Suprapubic skin (tissue), 4 donors: ENCODE data around the gene CCDC74A.
"Not testable (repeated sequence)": the region's sequence is repeated elsewhere in the genome, so short reads cannot be mapped to it uniquely, and the experiment has no call there.

ENCODE experiments used
- POLR2A ChIP-seq, 2 donors: fragments of 450-650 bp; IDR thresholded peaks; one replicate each; pipeline ENCODE4 v1.6.1; 2017; ENCODE audit warnings: antibody characterized with exemption in 2 of 2, mild to moderate bottlenecking in 2 of 2, moderate library complexity in 2 of 2
- POLR2AphosphoS5 ChIP-seq, 3 donors: sonication (generic); formaldehyde crosslinking; IDR thresholded peaks; one replicate each; pipeline ENCODE4 v1.6.1; 2017; ENCODE audit warnings: antibody characterized with exemption in 3 of 3
- TF ChIP-seq, protein P1 (sequence below), 2 donors: fragments of 200-600 bp in 1 of 2; fragments of 450-650 bp in 1 of 2; sonication (generic) in 1 of 2; IDR thresholded peaks; one replicate each; pipeline ENCODE4 v1.5.1; 2016 to 2019; ENCODE audit warnings: antibody characterized with exemption in 2 of 2, mild to moderate bottlenecking in 1 of 2, moderate library complexity in 1 of 2

DNA sequence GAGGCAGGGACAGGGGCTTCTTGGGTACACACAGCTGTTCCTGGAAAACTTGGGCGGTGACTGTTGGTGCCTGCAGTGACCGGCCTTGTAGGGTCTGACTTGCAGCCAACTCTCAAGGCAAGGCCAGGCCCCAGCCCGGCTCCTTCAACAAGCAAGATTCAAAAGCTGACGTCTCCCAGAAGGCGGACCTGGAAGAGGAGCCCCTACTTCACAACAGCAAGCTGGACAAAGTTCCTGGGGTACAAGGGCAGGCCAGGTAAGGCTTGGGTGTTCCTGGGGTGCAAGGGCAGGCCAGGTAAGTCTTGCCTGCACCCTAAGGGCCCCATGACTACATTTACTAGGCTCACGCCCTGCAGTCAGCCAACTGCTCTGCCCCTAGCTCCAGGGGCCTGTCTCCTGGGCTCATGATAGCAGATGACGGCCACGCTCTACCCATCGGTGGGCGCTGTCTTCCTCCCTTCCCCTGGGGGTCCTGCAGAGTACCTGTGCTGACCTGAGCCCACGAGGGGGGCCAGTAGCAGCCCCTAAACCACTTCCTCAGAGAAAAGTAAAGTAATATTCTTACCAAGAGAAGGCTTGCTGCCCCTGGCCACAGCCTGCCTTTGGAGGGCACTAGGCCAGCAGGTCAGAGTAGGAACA is 4.0 kb downstream of the CCDC74A start:
- TF ChIP-seq, protein P1, sequence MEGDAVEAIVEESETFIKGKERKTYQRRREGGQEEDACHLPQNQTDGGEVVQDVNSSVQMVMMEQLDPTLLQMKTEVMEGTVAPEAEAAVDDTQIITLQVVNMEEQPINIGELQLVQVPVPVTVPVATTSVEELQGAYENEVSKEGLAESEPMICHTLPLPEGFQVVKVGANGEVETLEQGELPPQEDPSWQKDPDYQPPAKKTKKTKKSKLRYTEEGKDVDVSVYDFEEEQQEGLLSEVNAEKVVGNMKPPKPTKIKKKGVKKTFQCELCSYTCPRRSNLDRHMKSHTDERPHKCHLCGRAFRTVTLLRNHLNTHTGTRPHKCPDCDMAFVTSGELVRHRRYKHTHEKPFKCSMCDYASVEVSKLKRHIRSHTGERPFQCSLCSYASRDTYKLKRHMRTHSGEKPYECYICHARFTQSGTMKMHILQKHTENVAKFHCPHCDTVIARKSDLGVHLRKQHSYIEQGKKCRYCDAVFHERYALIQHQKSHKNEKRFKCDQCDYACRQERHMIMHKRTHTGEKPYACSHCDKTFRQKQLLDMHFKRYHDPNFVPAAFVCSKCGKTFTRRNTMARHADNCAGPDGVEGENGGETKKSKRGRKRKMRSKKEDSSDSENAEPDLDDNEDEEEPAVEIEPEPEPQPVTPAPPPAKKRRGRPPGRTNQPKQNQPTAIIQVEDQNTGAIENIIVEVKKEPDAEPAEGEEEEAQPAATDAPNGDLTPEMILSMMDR (IDR thresholded peaks at IDR 0.05), result not testable (repeated sequence)
- not testable (repeated sequence) for TF ChIP-seq POLR2A, POLR2AphosphoS5 (IDR thresholded peaks at IDR 0.05)
